Uterus (tissue), 2 donors: Measurements from ENCODE around the gene ADRA2A.

ENCODE experiments used
- CTCF ChIP-seq, 4 experiments: fragments of 200-600 bp in 2 of 4; fragments of 450-650 bp in 2 of 4; sonication (generic) in 2 of 4; IDR thresholded peaks; one replicate each; pipeline ENCODE4 v1.5.1; 2016 to 2019; ENCODE audit warnings: antibody characterized with exemption in 4 of 4, mild to moderate bottlenecking in 2 of 4, moderate library complexity in 1 of 4
- POLR2A ChIP-seq, 2 donors: fragments of 450-650 bp; IDR thresholded peaks; one replicate each; pipeline ENCODE4 v1.6.1; 2016; ENCODE audit warnings: antibody characterized with exemption in 2 of 2, mild to moderate bottlenecking in 1 of 2, moderate library complexity in 1 of 2

- no peak for TF ChIP-seq CTCF (IDR thresholded peaks at IDR 0.05)
- TF ChIP-seq POLR2A (IDR thresholded peaks at IDR 0.05), result no peak
Measured at GRCh38 chr10:111106081-111106480, 29.3 kb downstream of the ADRA2A start.
